ENCODE data around the gene PLD5.

PLD5 gene

GRCh38 chr1:242056988-242057744 is 467.3 kb downstream of the PLD5 start:
- DNase-seq (ENCODE audit: low read depth), result no peak

DNA sequence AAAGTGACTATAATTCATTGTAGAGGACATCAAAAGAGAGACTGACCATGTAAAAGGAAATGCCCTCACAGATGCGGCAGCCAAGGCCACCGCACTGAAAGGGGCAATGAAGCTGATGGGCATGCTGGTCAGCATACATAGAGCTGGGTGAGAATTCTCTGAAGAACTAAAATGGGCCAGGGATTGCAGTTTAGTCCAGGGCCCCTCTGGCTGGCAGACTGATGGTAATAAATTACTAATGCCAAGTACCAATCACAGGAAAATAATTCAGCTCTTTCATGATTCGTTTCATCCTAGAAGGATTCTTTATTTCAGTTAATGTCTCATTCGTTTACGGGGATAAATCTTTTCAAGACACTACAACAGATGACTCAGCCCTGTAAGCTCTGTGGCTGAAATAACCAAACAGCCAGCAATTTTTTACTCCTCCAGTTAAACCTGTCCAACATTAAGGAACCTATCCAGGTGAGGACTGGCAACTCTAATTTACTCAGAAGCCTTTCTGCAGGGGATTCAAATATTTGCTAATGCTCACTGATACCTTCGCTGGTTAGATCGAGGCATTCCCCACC is 468.7 kb downstream of the PLD5 start:
- DNase-seq (ENCODE audit: low read depth), result no peak

DNA sequence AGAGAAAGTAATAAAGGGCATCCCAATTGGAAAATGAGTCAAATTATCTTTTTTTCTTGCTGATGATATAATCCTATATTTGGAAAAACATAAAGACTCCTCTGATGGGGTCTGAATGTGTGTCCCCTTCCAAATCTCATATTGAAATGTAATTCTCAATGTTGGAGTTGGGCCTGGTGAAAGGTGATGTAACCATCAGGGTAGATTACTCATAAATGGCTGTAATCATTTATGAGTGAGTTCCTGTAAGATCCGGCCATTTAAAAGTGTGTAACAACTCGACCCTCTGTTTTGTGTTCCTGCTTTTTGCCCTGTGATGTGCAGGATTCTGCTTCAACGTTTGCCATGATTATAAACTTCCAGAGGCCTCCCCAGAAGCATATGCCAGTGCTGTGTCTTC is 481.3 kb downstream of the PLD5 start:
- no peak for DNase-seq (ENCODE audit: low read depth)

DNA sequence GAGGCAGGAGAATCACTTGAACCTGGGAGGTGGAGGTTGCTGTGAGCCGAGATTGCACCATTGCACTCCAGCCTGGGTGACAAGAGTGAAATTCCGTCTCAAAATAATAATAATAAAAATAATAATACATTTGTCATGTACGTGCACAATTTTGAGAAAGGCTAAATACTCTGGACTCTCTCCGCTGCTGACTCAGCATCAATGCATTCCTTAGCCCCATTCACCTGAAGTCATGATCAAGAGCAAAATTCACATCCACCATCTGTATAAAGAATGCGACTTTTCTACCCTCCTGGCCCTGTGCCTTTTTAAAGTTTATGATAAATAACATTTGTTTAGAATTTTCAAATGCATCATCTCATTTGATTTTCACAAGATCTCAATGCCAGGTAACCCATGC is 490.1 kb downstream of the PLD5 start:
- DNase-seq (ENCODE audit: low read depth), result no peak

DNA sequence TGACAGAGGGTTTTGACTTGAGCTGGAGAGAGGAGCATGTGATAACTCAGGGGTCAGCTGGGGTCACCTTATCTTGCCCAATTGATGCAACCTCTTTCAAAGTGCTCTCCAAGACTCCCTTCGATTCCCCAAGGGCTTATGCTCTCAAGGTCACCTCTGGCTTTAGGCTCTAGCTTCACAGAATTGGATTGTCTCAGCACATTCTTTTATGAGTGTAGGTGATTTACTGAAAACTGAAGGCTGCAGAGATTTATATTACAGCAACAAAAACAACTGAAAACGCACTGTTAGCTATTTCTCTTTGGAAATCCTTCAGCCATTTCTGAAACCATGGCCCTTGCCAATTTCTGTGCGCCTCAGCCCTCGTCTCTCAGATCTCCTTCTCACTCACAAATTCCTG is 491.1 kb downstream of the PLD5 start:
- DNase-seq (ENCODE audit: low read depth), result no peak

All from non-pigmented ciliary epithelial cell (primary cell).